ENCODE data around the gene C1QL1. TPM values are rescaled to one million over a fixed set of nuclear protein-coding genes. Genes with fewer than 3 reads are reported as not detected.

The C1QL1 gene
- total RNA-seq, 1 experiment from 2014 or later: 3.5 TPM

DNA sequence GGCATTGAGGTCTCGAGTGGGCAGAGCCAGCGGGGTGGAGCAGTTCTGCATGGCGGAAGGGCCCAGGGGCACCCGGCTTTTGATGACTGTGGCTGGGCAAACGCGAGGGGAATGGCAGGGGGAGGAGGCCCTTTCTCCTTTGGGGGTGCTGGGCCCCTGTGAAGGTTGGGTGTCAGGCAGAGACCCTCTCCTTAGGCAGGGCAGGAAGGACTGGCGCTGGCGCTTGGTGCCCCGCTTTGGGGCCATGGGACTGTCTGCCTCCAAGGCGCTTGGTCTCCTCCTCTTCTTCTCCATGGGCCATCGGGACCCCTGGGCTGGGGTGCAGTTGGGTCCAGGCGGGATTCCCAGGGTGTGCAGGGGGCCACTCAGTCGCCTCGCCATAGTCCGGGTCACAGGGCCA lies 40.0 kb downstream of the C1QL1 start (continued):
- TF ChIP-seq FOSL1 (IDR thresholded peaks at IDR 0.05; ENCODE audit: low read depth) (no peak), YY1 (IDR thresholded peaks at IDR 0.05; ENCODE audit: extremely low read depth, insufficient replicate concordance, low read depth, low read length) (no peak), CBX3 (IDR thresholded peaks at IDR 0.05; ENCODE audit: low read depth) (no peak)

DNA sequence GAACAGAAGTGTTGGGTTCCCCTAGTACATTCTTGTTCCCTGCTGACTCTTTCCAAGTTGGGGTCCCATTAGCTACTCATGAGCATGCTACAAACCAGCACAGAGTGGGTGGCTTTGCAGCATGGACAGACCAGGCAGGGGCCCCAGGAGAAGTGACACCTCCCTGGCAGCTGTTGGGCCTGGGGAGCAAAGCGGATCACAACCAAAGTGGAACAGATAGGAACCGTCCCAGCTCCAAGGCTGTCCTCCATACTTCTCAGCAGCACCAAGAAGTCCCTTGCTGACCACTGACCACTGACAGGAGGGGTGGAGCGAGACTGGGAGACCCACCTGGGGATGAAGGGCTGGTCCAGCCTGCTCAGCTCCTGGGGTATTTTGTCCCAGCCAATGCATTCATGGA lies 40.4 kb downstream of the C1QL1 start:
- no peak overlapping the region for H2AFZ ChIP-seq (ENCODE audit: low read depth, low read length, poor library complexity, severe bottlenecking)
- CTCF ChIA-PET: no interaction called here
- no peak overlapping the region for H3K9ac ChIP-seq (ENCODE audit: low read length)
- no peaks in the 10 kb centered on the region for H3K9me3 ChIP-seq (ENCODE audit: control insufficient read depth in 1 of 2, insufficient read depth in 1 of 2, low read depth in 1 of 2, low read length in 2 of 2)
- peaks cover 54 to 67% of the 10 kb centered on the region in 2 experiments for H3K36me3 ChIP-seq (ENCODE audit: control insufficient read depth in 1 of 2, insufficient read depth in 2 of 2, low read length in 2 of 2)
- no peaks in the 10 kb centered on the region for H3K9me2 ChIP-seq (ENCODE audit: insufficient read depth)
- H3K27ac ChIP-seq (ENCODE audit: low read depth, low read length): no peak overlapping the region
- no peak for DNase-seq (ENCODE audit: low read depth, low spot score)
- H3K79me2 ChIP-seq (ENCODE audit: insufficient read depth, low read length): no peaks in the 10 kb centered on the region
- no peaks in the 10 kb centered on the region for H3K27me3 ChIP-seq (ENCODE audit: insufficient read depth, low read length)
- no TSS peak for BruUV-seq (replicated peaks)
- ATAC-seq: no peak
- RAD21 ChIA-PET (ENCODE audit: low non-redundant PET in 1 of 2, low total read pairs in 2 of 2, uncharacterized antibody in 2 of 2, unreplicated experiment in 2 of 2): no interaction called here
- no peak overlapping the region for H3K4me3 ChIP-seq (replicated peaks in 1 of 2; ENCODE audit: low read depth in 1 of 2, low read length in 2 of 2)
- no peak overlapping the region for H3K4me2 ChIP-seq (ENCODE audit: low read length)
- intact Hi-C loops (cut with micrococcal nuclease): no loop called here
- no peak for TF ChIP-seq CBX3 (IDR thresholded peaks at IDR 0.05; ENCODE audit: low read depth)
- TF ChIP-seq EZH2phosphoT487 (IDR thresholded peaks at IDR 0.05; ENCODE audit: borderline replicate concordance): no peak
- no peak for TF ChIP-seq ATF3 (IDR thresholded peaks at IDR 0.05)
- TF ChIP-seq POLR2A (IDR thresholded peaks at IDR 0.05; ENCODE audit: borderline replicate concordance, extremely low read depth, insufficient read depth, insufficient read length): no peak
- no peaks in the 10 kb centered on the region for H3K4me1 ChIP-seq (ENCODE audit: control insufficient read depth in 1 of 2, insufficient read depth in 2 of 2, low read length in 2 of 2)
- H4K20me1 ChIP-seq (ENCODE audit: insufficient read depth): no peaks in the 10 kb centered on the region
- POLR2A ChIA-PET: no interaction called here

DNA sequence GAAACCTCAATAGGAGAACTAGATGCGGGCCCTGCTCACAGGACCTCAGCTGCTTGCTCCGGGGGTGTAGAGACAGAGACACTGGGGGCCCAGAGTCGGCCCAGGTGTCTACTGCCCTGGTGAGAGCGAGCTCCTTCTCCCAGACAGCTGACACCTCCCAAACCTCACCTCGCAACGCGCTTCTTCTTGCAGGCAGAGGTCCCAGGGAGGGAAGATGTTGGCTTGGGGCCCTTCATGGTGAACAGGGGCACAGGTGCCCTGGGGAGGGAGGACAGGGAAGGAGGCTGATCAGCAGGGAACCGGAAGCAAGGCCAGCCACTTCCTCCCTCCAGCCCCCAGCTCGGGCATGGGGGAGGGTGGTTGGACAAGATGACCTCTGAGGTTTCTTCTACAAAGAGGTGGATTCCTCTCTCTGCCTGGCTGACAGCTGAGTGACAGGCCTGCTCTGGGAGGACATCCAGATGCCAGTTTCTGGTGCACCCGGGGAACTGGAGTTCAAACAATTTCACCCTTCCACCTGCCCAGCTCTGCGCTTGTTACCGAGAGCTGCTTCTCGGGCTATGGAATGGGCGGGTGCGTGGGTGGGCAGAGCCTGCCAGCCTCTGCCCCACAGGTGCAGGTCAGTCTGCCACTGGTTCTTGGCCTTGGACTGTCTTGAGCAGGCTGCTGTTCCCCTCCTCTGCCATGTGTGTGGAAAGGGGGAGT lies 41.1 kb downstream of the C1QL1 start:
- no peak overlapping the region for H2AFZ ChIP-seq (ENCODE audit: low read depth, low read length, poor library complexity, severe bottlenecking)
- no TSS peak for BruUV-seq (replicated peaks)
- RAD21 ChIA-PET (ENCODE audit: low non-redundant PET in 1 of 2, low total read pairs in 2 of 2, uncharacterized antibody in 2 of 2, unreplicated experiment in 2 of 2): no interaction called here
- no peak overlapping the region for H3K27ac ChIP-seq (ENCODE audit: low read depth, low read length)
- H3K4me1 ChIP-seq (ENCODE audit: control insufficient read depth in 1 of 2, insufficient read depth in 2 of 2, low read length in 2 of 2): no peaks in the 10 kb centered on the region
- TF ChIP-seq ZFX (IDR thresholded peaks at IDR 0.05): no peak
- TF ChIP-seq YY1 (IDR thresholded peaks at IDR 0.05; ENCODE audit: extremely low read depth, insufficient replicate concordance, low read depth, low read length): no peak
- TF ChIP-seq SP1 (IDR thresholded peaks at IDR 0.05; ENCODE audit: low read depth): no peak
- TF ChIP-seq CEBPB (IDR thresholded peaks at IDR 0.05; ENCODE audit: low read depth): no peak
- no peak for TF ChIP-seq EZH2phosphoT487 (IDR thresholded peaks at IDR 0.05; ENCODE audit: borderline replicate concordance)
- TF ChIP-seq SIN3A (IDR thresholded peaks at IDR 0.05; ENCODE audit: low read depth): no peak
- TF ChIP-seq REST (IDR thresholded peaks at IDR 0.05; ENCODE audit: low read depth): no peak
- TF ChIP-seq CBX3 (IDR thresholded peaks at IDR 0.05; ENCODE audit: low read depth): no peak
- no peak overlapping the region for H3K4me3 ChIP-seq (replicated peaks in 1 of 2; ENCODE audit: low read depth in 1 of 2, low read length in 2 of 2)
- ATAC-seq (no peak), DNase-seq (ENCODE audit: low read depth, low spot score) (no peak)
- H3K9ac ChIP-seq (ENCODE audit: low read length): no peak overlapping the region
- CTCF ChIA-PET: interaction anchor here (0.6 kb wide), 1 partner anchor 142 kb away, joined by 3 read pairs; no protein-coding TSS in a partner anchor
- intact Hi-C loops (cut with micrococcal nuclease): no loop called here
- H3K27me3 ChIP-seq (ENCODE audit: insufficient read depth, low read length): no peaks in the 10 kb centered on the region
- peaks cover 50 to 61% of the 10 kb centered on the region in 2 experiments for H3K36me3 ChIP-seq (ENCODE audit: control insufficient read depth in 1 of 2, insufficient read depth in 2 of 2, low read length in 2 of 2)
- H3K9me2 ChIP-seq (ENCODE audit: insufficient read depth): no peaks in the 10 kb centered on the region
- H3K79me2 ChIP-seq (ENCODE audit: insufficient read depth, low read length): no peaks in the 10 kb centered on the region
- H3K4me2 ChIP-seq (ENCODE audit: low read length): no peak overlapping the region
- H3K9me3 ChIP-seq (ENCODE audit: control insufficient read depth in 1 of 2, insufficient read depth in 1 of 2, low read depth in 1 of 2, low read length in 2 of 2): no peaks in the 10 kb centered on the region
- POLR2A ChIA-PET: no interaction called here
- H4K20me1 ChIP-seq (ENCODE audit: insufficient read depth): no peaks in the 10 kb centered on the region
